ENCODE results near the gene RFC2.
"Not testable (repeated sequence)": the region's sequence is repeated elsewhere in the genome, so short reads cannot be mapped to it uniquely, and the experiment has no call there.

GRCh38 chr7:74208241-74208640, 46.0 kb downstream of the RFC2 start:
- TF ChIP-seq, protein P1, sequence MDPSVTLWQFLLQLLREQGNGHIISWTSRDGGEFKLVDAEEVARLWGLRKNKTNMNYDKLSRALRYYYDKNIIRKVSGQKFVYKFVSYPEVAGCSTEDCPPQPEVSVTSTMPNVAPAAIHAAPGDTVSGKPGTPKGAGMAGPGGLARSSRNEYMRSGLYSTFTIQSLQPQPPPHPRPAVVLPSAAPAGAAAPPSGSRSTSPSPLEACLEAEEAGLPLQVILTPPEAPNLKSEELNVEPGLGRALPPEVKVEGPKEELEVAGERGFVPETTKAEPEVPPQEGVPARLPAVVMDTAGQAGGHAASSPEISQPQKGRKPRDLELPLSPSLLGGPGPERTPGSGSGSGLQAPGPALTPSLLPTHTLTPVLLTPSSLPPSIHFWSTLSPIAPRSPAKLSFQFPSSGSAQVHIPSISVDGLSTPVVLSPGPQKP (IDR thresholded peaks at IDR 0.05; ENCODE audit: low read depth, low read length): not testable (repeated sequence)
- TF ChIP-seq, protein P2, sequence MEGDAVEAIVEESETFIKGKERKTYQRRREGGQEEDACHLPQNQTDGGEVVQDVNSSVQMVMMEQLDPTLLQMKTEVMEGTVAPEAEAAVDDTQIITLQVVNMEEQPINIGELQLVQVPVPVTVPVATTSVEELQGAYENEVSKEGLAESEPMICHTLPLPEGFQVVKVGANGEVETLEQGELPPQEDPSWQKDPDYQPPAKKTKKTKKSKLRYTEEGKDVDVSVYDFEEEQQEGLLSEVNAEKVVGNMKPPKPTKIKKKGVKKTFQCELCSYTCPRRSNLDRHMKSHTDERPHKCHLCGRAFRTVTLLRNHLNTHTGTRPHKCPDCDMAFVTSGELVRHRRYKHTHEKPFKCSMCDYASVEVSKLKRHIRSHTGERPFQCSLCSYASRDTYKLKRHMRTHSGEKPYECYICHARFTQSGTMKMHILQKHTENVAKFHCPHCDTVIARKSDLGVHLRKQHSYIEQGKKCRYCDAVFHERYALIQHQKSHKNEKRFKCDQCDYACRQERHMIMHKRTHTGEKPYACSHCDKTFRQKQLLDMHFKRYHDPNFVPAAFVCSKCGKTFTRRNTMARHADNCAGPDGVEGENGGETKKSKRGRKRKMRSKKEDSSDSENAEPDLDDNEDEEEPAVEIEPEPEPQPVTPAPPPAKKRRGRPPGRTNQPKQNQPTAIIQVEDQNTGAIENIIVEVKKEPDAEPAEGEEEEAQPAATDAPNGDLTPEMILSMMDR (IDR thresholded peaks at IDR 0.05): not testable (repeated sequence)
- TF ChIP-seq POLR2A (IDR thresholded peaks at IDR 0.05; ENCODE audit: low read length); USF2 (IDR thresholded peaks at IDR 0.05); EP300 (IDR thresholded peaks at IDR 0.05); RFX5 (IDR thresholded peaks at IDR 0.05); ZSCAN20 (CRISPR knock-in tag; IDR thresholded peaks at IDR 0.05); POLR2AphosphoS2 (conservative IDR thresholded peaks at IDR 0.05; ENCODE audit: low read length); HDAC2 (IDR thresholded peaks at IDR 0.05); NPAS2 (CRISPR knock-in tag; IDR thresholded peaks at IDR 0.05; ENCODE audit: borderline replicate concordance); GATA3 (IDR thresholded peaks at IDR 0.05; ENCODE audit: borderline replicate concordance): not testable (repeated sequence)
